ENCODE data around the gene TLE2.

GRCh38 chr19:2949939-2950285 lies 79.2 kb downstream of the TLE2 start:
- TF ChIP-seq CTCF (IDR thresholded peaks at IDR 0.05; ENCODE audit: insufficient read depth, low read length, poor library complexity, severe bottlenecking) (no peak), EZH2phosphoT487 (conservative IDR thresholded peaks at IDR 0.05; ENCODE audit: low read length) (no peak)

All from SU-DHL-6 (cell line).